ENCODE measurements around the gene PSMB7.

GRCh38 chr9:124394167-124394566, 21.1 kb downstream of the PSMB7 start:
- no peak for TF ChIP-seq CTCF (conservative IDR thresholded peaks at IDR 0.05)
- TF ChIP-seq ZFX (IDR thresholded peaks at IDR 0.05): no peak
